GM12875 (cell line): ENCODE measurements around the gene SMS.
A peak's percentile ranks its signal among the peaks of the same experiment; 100 is the strongest.

Source experiments
- H3K4me3 ChIP-seq: one replicate; pipeline ENCODE4 v1.5.1; 2011; ENCODE audit warnings: low read depth, low read length, control low read depth
- CTCF ChIP-seq: IDR thresholded peaks from 2 replicates; pipeline ENCODE4 v1.5.1; 2011; ENCODE audit warnings: low read depth, mild to moderate bottlenecking, control low read depth, inconsistent platforms, low read length, moderate library complexity, borderline replicate concordance; ENCODE audit not compliant: insufficient read depth

Gene SMS

DNA sequence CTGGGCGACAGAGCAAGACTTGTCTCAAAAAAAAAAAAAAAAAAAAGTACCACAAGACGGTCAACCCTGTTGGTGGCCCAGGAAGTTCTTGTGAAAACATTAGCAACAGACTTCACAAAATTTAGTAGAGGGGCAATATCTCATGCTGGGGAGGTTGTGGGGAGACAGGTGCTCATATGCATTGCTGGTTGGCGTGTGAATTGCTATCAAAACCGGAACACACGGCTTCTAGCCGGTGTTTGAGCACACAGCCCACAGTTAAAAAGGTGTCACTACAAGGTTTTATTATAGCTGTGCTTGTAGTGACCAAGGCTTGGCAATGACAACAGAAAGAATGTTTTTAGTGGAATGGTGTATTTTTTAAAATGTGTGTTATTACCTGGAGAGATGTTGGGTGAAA is 41.8 kb downstream of the SMS start:
- no peak for TF ChIP-seq CTCF
- no peak overlapping the region for H3K4me3 ChIP-seq

- TF ChIP-seq CTCF, result peak; percentile 73
- H3K4me3 ChIP-seq, result no peak overlapping the region
These were observed 44.8 kb downstream of the SMS start for GRCh38 chrX:21985332-21985777.

DNA sequence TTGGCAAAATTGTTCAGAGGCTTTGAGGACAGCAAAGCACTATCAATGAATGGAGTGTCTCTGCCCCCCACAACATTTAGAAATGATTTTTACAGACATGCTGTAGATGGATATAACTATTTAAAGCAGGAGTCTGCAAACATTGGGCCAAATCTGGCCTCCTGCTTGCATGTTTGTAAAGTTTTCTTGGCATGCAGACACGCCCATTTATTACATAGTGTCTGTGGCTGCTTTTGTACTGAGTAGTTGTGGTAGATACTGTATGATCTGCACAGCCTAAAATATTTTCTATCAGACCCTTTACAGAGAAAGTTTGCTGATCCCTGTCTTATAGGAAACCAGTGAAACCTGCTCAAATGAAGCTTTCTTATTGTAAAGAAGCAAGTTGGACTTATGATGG is 46.1 kb downstream of the SMS start:
- H3K4me3 ChIP-seq, result no peak overlapping the region
- no peak for TF ChIP-seq CTCF

- no peak for TF ChIP-seq CTCF
- no peak overlapping the region for H3K4me3 ChIP-seq
These were observed 48.9 kb downstream of the SMS start for GRCh38 chrX:21989384-21989783.

DNA sequence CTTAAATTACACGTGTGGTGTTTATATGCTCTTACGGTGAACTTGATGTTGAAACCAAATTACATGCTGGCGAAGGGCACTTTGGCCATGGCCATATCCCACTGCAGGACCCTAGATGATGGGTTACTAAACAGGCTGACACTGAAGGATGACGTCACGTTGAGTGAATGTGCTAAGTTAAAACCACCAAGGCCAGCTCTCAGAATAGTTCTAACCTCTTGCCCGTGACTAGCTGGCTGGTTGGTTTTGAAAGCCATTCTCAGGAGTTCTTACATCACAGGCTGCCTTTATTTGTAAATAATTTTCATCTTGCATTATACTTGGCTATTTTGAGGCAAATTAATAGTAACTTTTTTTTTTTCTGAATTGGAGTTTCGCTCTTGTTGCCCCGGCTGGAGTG is 50.3 kb downstream of the SMS start:
- no peak overlapping the region for H3K4me3 ChIP-seq
- TF ChIP-seq CTCF, result no peak

GRCh38 chrX:21991504-21991903 is 51.0 kb downstream of the SMS start:
- TF ChIP-seq CTCF, result no peak
- no peak overlapping the region for H3K4me3 ChIP-seq

- no peak for TF ChIP-seq CTCF
- no peak overlapping the region for H3K4me3 ChIP-seq
These were observed 52.8 kb downstream of the SMS start for GRCh38 chrX:21993265-21993664.
